ENCODE measurements around the gene RICTOR.

The RICTOR gene

DNA sequence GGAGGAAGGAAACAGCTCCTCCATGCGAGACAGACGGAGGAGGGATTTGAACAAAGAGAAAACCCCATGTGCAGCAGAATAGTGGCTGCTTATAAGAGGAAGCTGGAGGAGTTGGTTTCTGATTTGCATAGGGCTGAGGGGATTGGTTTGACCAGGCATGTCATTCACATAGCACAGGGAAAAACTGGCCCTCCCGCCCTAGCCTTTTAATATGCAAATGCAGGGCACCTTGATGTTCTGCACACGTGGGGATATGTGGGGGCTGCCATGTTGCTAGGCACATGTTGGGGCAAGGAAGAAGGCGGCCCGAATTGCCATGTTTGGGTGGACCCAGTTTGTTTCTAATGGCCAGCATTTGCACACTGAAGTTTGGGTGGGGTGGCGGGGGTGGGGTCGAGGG is 186.2 kb downstream of the RICTOR start:
- no peak for DNase-seq (ENCODE audit: low read depth in 2 of 2)

Measured in stimulated activated CD8-positive, alpha-beta memory T cell treated with anti-CD3 and anti-CD28 coated beads, Interleukin-7, amount 100 ng/mL, for 1 hour (primary cell).